GM12892 (cell line): ENCODE data around the gene STIMATE.

ENCODE experiments used
- DNase-seq: peaks from one replicate; pipeline ENCODE4 v3.0.0; 2011; ENCODE audit not compliant: insufficient read length
- FAIRE-seq: peaks from 2 replicates; lab custom pipeline; 2011; peaks lifted over from hg19 to GRCh38; lab: Jason Lieb, UNC
- POLR2A ChIP-seq: IDR thresholded peaks from 2 replicates; pipeline ENCODE4 v1.6.1; 2011; ENCODE audit warnings: low read depth, low read length, control low read depth
- POLR2AphosphoS5 ChIP-seq: IDR thresholded peaks from 2 replicates; pipeline ENCODE4 v1.6.1; 2011; ENCODE audit warnings: low read depth, low read length, control low read depth
- TAF1 ChIP-seq: IDR thresholded peaks from 2 replicates; pipeline ENCODE4 v1.6.1; 2011; ENCODE audit warnings: low read depth, mild to moderate bottlenecking, control low read depth, low read length, borderline replicate concordance

Gene STIMATE

DNA sequence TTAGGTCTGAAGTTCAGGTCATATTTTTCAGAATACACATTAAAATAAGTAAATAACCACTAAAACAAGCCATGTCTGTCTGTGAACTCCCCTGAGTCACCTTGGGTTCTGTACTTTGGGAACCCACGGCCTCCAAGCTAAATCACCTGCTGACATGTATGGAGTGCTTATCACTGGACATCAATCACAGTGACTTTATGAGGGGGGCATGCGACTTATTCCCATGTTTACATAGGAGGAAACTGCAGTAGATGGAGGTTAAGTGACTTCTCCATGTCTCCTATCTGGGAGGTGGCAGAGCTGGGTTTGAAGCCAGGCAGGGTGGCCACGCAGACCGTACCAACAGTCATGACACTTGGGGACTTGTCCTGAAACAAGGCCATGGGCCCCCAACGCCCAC, 75.0 kb downstream of the STIMATE start:
- TF ChIP-seq POLR2A (no peak), TAF1 (no peak), POLR2AphosphoS5 (no peak)
- DNase-seq (no peak), FAIRE-seq (no peak)

DNA sequence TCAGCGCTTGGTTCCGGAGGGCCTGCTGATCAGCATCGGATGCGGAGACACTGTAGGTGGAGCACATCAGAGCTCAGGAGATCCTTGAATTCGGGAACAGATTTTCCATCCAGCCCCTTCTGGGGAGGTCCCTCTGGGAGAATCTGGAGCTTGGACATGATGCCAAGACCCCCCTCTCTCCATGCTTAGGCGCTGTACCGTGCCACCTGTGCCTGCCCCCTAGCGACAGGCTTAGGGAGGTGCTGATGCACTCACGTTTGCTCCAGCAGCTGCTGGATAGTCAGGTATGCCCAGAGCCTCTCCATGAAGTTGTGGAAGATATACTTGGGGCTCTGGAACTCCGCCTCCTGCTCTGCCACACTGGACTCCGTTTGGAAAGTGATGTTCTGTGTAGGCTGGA, 76.6 kb downstream of the STIMATE start:
- peak; percentile 52 for DNase-seq
- TF ChIP-seq POLR2A, result no peak
- TF ChIP-seq TAF1, result no peak
- no peak for TF ChIP-seq POLR2AphosphoS5
- FAIRE-seq, result no peak

GRCh38 chr3:52819936-52820335, 77.4 kb downstream of the STIMATE start:
- no peak for DNase-seq
- TF ChIP-seq TAF1 (no peak), POLR2AphosphoS5 (no peak), POLR2A (no peak)
- no peak for FAIRE-seq

GRCh38 chr3:52817860-52818259, 79.5 kb downstream of the STIMATE start:
- DNase-seq (no peak), FAIRE-seq (no peak)
- no peak for TF ChIP-seq POLR2AphosphoS5
- TF ChIP-seq TAF1, result no peak
- TF ChIP-seq POLR2A, result no peak

- FAIRE-seq, result no peak
- TF ChIP-seq POLR2AphosphoS5 (no peak), TAF1 (no peak), POLR2A (no peak)
- DNase-seq, result no peak
Measured at GRCh38 chr3:52817221-52817620, 80.1 kb downstream of the STIMATE start.

GRCh38 chr3:52816654-52817053, 80.7 kb downstream of the STIMATE start:
- FAIRE-seq, result no peak
- TF ChIP-seq POLR2A (no peak), POLR2AphosphoS5 (no peak), TAF1 (no peak)
- DNase-seq, result no peak

DNA sequence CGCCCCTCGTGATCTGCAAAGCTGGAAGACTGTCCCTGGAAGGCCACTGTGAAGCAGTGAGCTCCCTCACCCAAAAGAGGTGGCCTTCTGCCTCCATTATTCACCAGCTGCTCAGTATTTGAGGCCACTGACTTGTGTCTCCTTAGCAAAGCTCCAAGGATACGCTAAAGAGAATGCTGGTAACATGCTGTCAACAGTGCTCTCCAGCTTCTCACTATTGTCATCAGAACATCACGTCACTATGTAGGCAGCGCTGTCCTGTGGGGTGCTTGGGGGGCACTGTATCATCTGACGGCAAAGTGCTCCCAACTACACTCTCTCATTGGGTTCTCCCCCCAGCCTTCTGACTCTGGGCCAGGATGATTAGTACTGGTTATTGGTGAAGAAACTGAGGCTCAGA, 81.1 kb downstream of the STIMATE start:
- no peak for TF ChIP-seq POLR2AphosphoS5
- TF ChIP-seq TAF1, result no peak
- TF ChIP-seq POLR2A, result no peak
- no peak for DNase-seq
- no peak for FAIRE-seq

DNA sequence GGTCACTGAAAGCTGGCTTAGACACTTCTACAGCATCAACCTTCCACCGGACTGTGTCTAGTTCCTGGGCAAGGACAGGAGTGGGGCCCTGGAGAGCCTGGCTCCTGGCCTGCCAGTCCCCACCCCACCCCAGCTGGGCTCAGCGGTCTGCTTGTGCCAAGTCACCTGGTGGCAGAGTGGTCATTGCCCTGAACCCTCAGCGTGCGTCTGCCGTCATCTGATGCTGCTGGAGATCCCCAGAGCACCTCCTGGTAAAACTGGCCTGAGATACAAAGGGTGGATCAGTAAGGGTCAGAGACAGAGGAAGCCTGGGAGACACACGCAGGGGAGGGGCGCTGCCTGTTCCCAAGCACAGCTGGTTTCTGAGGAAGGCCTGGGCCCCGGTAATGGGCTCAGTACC, 83.5 kb downstream of the STIMATE start:
- FAIRE-seq, result no peak
- no peak for DNase-seq
- TF ChIP-seq POLR2AphosphoS5 (no peak), TAF1 (no peak), POLR2A (no peak)

DNA sequence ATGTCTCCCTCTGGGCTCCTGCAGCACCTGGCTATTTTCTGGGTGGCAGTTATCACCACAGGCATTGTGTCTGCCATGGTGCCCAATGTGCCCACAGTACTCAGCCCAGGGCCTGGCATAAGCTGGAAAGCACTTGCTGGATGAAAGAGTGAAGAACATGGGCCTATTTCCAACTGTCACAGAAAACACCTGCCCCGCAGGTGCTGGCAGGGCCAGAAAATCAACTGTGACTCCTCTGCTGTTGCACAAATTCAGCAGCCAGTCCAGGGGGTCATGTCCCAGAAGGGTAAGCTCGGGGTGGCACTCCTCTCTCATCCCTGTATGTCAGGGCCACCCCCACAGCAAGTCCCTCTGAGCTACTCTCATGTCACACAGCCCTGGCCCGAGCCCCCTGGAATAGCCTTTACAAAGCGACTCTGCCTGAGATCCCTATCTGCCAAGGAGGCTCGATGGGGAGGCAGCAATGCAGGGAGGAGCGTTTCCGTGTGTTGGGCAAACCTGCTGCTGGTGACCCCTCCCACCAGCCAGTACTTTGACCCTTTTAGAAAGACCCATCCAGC, 85.8 kb downstream of the STIMATE start:
- FAIRE-seq, result no peak
- TF ChIP-seq POLR2AphosphoS5 (no peak), TAF1 (no peak), POLR2A (no peak)
- no peak for DNase-seq

GRCh38 chr3:52810923-52811322, 86.4 kb downstream of the STIMATE start:
- FAIRE-seq (no peak), DNase-seq (no peak)
- TF ChIP-seq POLR2AphosphoS5, result no peak
- TF ChIP-seq POLR2A, result no peak

GRCh38 chr3:52809662-52810377, 87.5 kb downstream of the STIMATE start:
- FAIRE-seq, result no peak
- no peak for DNase-seq
- TF ChIP-seq TAF1 (no peak), POLR2AphosphoS5 (no peak), POLR2A (no peak)

DNA sequence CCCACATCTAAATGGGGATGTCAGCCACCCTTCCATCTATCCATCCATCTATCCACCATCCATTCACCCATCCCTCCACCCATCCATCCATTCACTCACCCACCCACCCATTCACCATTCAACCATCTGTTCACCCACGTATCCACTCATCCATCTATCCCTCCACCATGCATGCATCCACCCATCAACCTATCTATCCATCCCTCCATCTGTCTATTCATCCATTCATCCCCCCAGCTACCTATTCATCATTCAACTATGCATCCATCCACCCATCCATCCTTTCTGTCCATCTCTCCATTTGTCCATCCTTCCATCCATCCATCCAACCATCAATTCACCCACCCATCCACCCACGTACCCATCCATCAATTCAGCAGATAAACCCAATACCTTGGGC, 88.2 kb downstream of the STIMATE start:
- no peak for DNase-seq
- TF ChIP-seq POLR2AphosphoS5, result no peak
- no peak for TF ChIP-seq TAF1
- TF ChIP-seq POLR2A, result no peak
- no peak for FAIRE-seq
